ENCODE measurements around the gene TP53AIP1.

GRCh38 chr11:128981254-128981653 lies 38.6 kb upstream of the TP53AIP1 start:
- TF ChIP-seq GATA2 (IDR thresholded peaks at IDR 0.05; ENCODE audit: low read depth, low read length): no peak
- TF ChIP-seq GATA3 (IDR thresholded peaks at IDR 0.05; ENCODE audit: low read depth, low read length): no peak

Measured in SH-SY5Y (cell line).